Smooth muscle cell (in vitro differentiated cells): ENCODE results near the gene MEGF11. TPM values are rescaled to one million over a fixed set of nuclear protein-coding genes. Genes with fewer than 3 reads are reported as not detected.

Source experiments
- DNase-seq: peaks from one replicate; lab custom pipeline; 2025; ENCODE audit not compliant: unreplicated experiment; lab: John Stamatoyannopoulos, UW
- H2AFZ ChIP-seq: fragments of 200-600 bp; sonication (generic); 2 replicates; pipeline ENCODE4 v1.6.0; 2016; ENCODE audit warnings: antibody characterized with exemption, low read depth, mild to moderate bottlenecking
- H3F3A ChIP-seq: fragments of 200-600 bp; sonication (generic); 2 replicates; pipeline ENCODE4 v1.6.0; 2017; ENCODE audit warnings: antibody characterized with exemption, low read depth
- H3K27ac ChIP-seq: fragments of 200-600 bp; sonication (generic); 2 replicates; pipeline ENCODE4 v1.5.1; 2016; ENCODE audit warnings: low read depth, mild to moderate bottlenecking
- H3K27me3 ChIP-seq: fragments of 200-600 bp; sonication (generic); 2 replicates; pipeline ENCODE4 v1.6.1; 2016; ENCODE audit warnings: low read depth, mild to moderate bottlenecking
- H3K36me3 ChIP-seq: fragments of 200-600 bp; sonication (generic); 2 replicates; pipeline ENCODE4 v1.5.1; 2016; ENCODE audit warnings: low read depth
- H3K4me1 ChIP-seq: fragments of 200-600 bp; sonication (generic); 2 replicates; pipeline ENCODE4 v1.5.1; 2016; ENCODE audit warnings: low read depth
- H3K4me2 ChIP-seq: fragments of 200-600 bp; sonication (generic); 2 replicates; pipeline ENCODE4 v1.6.0; 2016; ENCODE audit warnings: mild to moderate bottlenecking
- H3K4me3 ChIP-seq: fragments of 200-600 bp; sonication (generic); 2 replicates; pipeline ENCODE4 v1.5.1; 2016; ENCODE audit warnings: mild to moderate bottlenecking
- H3K79me2 ChIP-seq: fragments of 200-600 bp; sonication (generic); 2 replicates; pipeline ENCODE4 v1.6.0; 2016; ENCODE audit warnings: low read depth, mild to moderate bottlenecking
- H3K9ac ChIP-seq: fragments of 200-600 bp; sonication (generic); 2 replicates; pipeline ENCODE4 v1.6.0; 2016; ENCODE audit warnings: low read depth
- H3K9me3 ChIP-seq: fragments of 200-600 bp; sonication (generic); replicated peaks from 2 replicates; pipeline ENCODE4 v1.5.1; 2016; ENCODE audit warnings: low read depth
- H4K20me1 ChIP-seq: fragments of 200-600 bp; sonication (generic); 2 replicates; pipeline ENCODE4 v1.6.0; 2016; ENCODE audit warnings: low read depth
- WGBS: methylation state at CpG from one replicate; pipeline ENCODE4 v1.1.7; 2016; ENCODE audit warnings: low lambda C conversion rate; 5-methylcytosine and 5-hydroxymethylcytosine counted together
- polyA plus RNA-seq: library from polyadenylated mRNA; unstranded; fragments of >200 nt; fragmentation: Nextera tagmentation; extraction: Ambion mirVana; gene quantifications from 2 replicates; pipeline ENCODE4 v1.2.1, GENCODE V29; 2016
- total RNA-seq: library from RNA; depleted of rRNA; stranded (reverse); fragments of >200 nt; gene quantifications from 2 replicates; pipeline ENCODE4 v1.2.3, GENCODE V29; 2014
- TF ChIP-seq, protein P1 (sequence below): fragments of 200-600 bp; sonication (generic); IDR thresholded peaks from 2 replicates; pipeline ENCODE4 v1.5.1; 2017; ENCODE audit warnings: borderline replicate concordance, mild to moderate bottlenecking, antibody characterized with exemption; ENCODE audit not compliant: insufficient read depth, poor library complexity, severe bottlenecking

The MEGF11 gene
- total and polyA plus RNA-seq, 2 experiments from 2014 or later = 0.08 TPM; not detected in 1

DNA sequence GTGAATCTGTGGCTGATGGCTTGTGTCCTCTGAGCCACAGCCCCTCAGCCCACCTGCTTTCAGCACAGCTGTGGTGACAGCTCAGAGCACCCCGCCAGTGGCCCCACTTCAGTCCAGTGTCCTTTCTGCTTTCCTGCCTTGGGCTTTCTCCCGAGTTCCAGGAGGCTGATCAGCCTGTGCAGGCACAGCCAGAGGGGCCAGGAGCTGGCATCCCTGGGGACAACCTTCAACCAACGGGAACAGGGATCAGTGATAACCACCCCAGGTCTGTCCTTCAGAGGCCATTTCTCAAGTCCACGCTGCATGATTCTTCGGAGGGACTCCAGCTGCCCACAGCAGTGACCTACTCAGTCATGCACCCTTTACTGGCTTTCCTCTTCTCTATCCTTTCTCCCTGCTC is 217.6 kb downstream of the MEGF11 start:
- TF ChIP-seq, protein P1, sequence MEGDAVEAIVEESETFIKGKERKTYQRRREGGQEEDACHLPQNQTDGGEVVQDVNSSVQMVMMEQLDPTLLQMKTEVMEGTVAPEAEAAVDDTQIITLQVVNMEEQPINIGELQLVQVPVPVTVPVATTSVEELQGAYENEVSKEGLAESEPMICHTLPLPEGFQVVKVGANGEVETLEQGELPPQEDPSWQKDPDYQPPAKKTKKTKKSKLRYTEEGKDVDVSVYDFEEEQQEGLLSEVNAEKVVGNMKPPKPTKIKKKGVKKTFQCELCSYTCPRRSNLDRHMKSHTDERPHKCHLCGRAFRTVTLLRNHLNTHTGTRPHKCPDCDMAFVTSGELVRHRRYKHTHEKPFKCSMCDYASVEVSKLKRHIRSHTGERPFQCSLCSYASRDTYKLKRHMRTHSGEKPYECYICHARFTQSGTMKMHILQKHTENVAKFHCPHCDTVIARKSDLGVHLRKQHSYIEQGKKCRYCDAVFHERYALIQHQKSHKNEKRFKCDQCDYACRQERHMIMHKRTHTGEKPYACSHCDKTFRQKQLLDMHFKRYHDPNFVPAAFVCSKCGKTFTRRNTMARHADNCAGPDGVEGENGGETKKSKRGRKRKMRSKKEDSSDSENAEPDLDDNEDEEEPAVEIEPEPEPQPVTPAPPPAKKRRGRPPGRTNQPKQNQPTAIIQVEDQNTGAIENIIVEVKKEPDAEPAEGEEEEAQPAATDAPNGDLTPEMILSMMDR = no peak
- no peaks in the 10 kb centered on the region for H3K79me2 ChIP-seq
- peaks cover 6% of the 10 kb centered on the region for H3K27me3 ChIP-seq
- no peaks in the 10 kb centered on the region for H4K20me1 ChIP-seq
- 79% methylated on average over 5 of the region's 5 CpGs for WGBS
- no peak overlapping the region for H3K27ac ChIP-seq
- DNase-seq = no peak
- no peaks in the 10 kb centered on the region for H3F3A ChIP-seq
- no peak overlapping the region for H2AFZ ChIP-seq
- no peaks in the 10 kb centered on the region for H3K9me3 ChIP-seq
- H3K4me1 ChIP-seq = no peaks in the 10 kb centered on the region
- no peaks in the 10 kb centered on the region for H3K36me3 ChIP-seq
- H3K4me2 ChIP-seq = no peak overlapping the region
- H3K4me3 ChIP-seq = no peak overlapping the region
- no peak overlapping the region for H3K9ac ChIP-seq

DNA sequence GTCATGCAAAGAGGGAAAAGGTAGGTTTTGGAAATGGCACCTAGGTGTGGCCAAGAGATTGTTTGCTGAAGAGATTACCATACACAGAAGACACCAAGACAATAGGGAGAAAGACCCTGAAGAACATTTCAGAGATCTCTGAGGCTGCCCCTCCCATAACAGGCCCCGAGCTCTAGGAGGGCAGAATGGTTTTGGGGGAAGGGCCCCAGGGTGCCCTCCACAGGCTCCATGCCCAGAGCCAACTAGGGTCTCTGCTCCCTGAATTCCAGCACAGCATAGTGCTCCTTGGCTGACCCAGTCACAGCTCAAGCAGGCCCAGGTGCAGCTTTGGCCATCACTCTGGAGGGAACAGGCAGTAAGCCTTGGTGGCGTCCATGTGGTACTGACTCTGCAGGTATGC is 220.4 kb downstream of the MEGF11 start:
- Histone ChIP-seq H4K20me1 (no peaks in the 10 kb centered on the region), H3K9me3 (no peaks in the 10 kb centered on the region), H3K4me1 (no peaks in the 10 kb centered on the region), H2AFZ (no peak overlapping the region), H3K27ac (no peak overlapping the region), H3K27me3 (peaks cover 6% of the 10 kb centered on the region), H3K79me2 (no peaks in the 10 kb centered on the region), H3F3A (no peaks in the 10 kb centered on the region), H3K9ac (no peak overlapping the region), H3K4me2 (no peak overlapping the region), H3K36me3 (no peaks in the 10 kb centered on the region), H3K4me3 (no peak overlapping the region)
- DNase-seq = no peak
- TF ChIP-seq, protein P1 = no peak
- WGBS = 87% methylated on average over 2 of the region's 2 CpGs

GRCh38 chr15:66032006-66032405 is 221.5 kb downstream of the MEGF11 start:
- 90% methylated on average over 1 of the region's 1 CpG for WGBS
- DNase-seq = no peak
- Histone ChIP-seq H3K27me3 (peaks cover 7% of the 10 kb centered on the region), H3K4me1 (no peaks in the 10 kb centered on the region), H2AFZ (no peak overlapping the region), H3K9ac (no peak overlapping the region), H3K9me3 (no peaks in the 10 kb centered on the region), H3K36me3 (no peaks in the 10 kb centered on the region), H3K4me2 (no peak overlapping the region), H4K20me1 (no peaks in the 10 kb centered on the region), H3K4me3 (no peak overlapping the region), H3F3A (no peaks in the 10 kb centered on the region), H3K79me2 (no peaks in the 10 kb centered on the region), H3K27ac (no peak overlapping the region)
- TF ChIP-seq, protein P1 = no peak

DNA sequence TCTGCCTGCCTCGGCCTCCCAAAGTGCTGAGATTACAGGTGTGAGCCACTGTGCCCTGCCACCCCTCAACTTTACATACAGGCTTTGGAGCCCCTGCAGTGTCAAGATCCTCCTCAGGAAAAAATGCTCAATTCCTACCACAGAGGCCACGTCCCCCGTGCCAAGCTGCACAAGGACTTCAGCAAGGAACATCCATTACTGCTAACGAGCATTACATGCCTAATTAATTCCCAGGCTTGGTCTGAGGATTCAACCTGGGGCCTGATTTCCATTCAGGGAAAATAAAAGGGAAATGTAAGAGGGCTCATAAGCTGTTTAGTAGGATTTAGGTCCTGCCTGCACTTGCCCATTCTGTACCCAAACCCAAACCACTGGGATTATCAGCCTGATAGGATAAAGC is 222.9 kb downstream of the MEGF11 start:
- Histone ChIP-seq H3F3A (no peaks in the 10 kb centered on the region), H3K36me3 (no peaks in the 10 kb centered on the region), H2AFZ (no peak overlapping the region), H3K4me3 (no peak overlapping the region), H3K79me2 (no peaks in the 10 kb centered on the region), H3K9me3 (no peaks in the 10 kb centered on the region), H3K27ac (no peak overlapping the region), H4K20me1 (no peaks in the 10 kb centered on the region), H3K9ac (no peak overlapping the region), H3K27me3 (peaks cover 15% of the 10 kb centered on the region), H3K4me1 (no peaks in the 10 kb centered on the region), H3K4me2 (no peak overlapping the region)
- 75% methylated on average over 4 of the region's 4 CpGs for WGBS
- no peak for DNase-seq
- TF ChIP-seq, protein P1 = no peak
